Panc1 (cell line): ENCODE measurements around the gene ASPHD2. TPM values are rescaled to one million over a fixed set of nuclear protein-coding genes. Genes with fewer than 3 reads are reported as not detected.

Source experiments
- ATAC-seq: fragments of 200-7000 bp; cut with Tn5 transposase; 2 replicates; pipeline ENCODE4 v1.9.1; 2020; ENCODE audit warnings: mild to moderate bottlenecking, moderate library complexity
- BruUV-seq: library from RNA; stranded (reverse); fragments of 400-500 nt; replicated peaks from 2 replicates; lab custom pipeline; 2021; lab: Mats Ljungman, UMichigan
- CTCF ChIA-PET: fragments of 300-600 bp; sonication (Branson Sonifier 250); formaldehyde crosslinking; loops from one replicate; lab custom pipeline; 2022; ENCODE audit warnings: antibody characterized with exemption; lab: Charles Lee
- POLR2A ChIA-PET: fragments of 300-600 bp; sonication (Branson Sonifier 250); formaldehyde crosslinking; loops from one replicate; lab custom pipeline; 2022; ENCODE audit warnings: antibody characterized with exemption; lab: Charles Lee
- DNase-seq: peaks from one replicate; pipeline ENCODE4 v3.0.0-alpha.2; 2010; ENCODE audit warnings: low read depth, low spot score
- H3K27ac ChIP-seq: 2 replicates; pipeline ENCODE4 v1.5.1; 2011; ENCODE audit warnings: mild to moderate bottlenecking, low read length, inconsistent platforms
- H3K27me3 ChIP-seq: fragments of 200-500 bp; sonication (Bioruptor generic); 2 replicates; pipeline ENCODE4 v1.6.0; 2014; ENCODE audit warnings: low read length, inconsistent platforms; ENCODE audit not compliant: control insufficient read depth, insufficient read depth
- H3K36me3 ChIP-seq: fragments of 200-500 bp; sonication (Bioruptor generic); 2 replicates; pipeline ENCODE4 v1.5.1; 2014; ENCODE audit warnings: inconsistent platforms, mild to moderate bottlenecking, low read length, moderate library complexity; ENCODE audit not compliant: control insufficient read depth, insufficient read depth
- H3K4me1 ChIP-seq: 2 replicates; pipeline ENCODE4 v1.5.1; 2011; ENCODE audit warnings: inconsistent platforms, mild to moderate bottlenecking, low read length, moderate library complexity; ENCODE audit not compliant: control insufficient read depth, insufficient read depth
- H3K4me3 ChIP-seq, 2 experiments: 2 replicates each; pipeline ENCODE4 v1.5.1; 2011 to 2012; ENCODE audit warnings: low read depth in 2 of 2, low read length in 2 of 2, mild to moderate bottlenecking in 2 of 2, inconsistent platforms in 1 of 2, moderate library complexity in 1 of 2
- H3K9me3 ChIP-seq: fragments of 200-500 bp; sonication (Bioruptor generic); 2 replicates; pipeline ENCODE4 v1.5.1; 2014; ENCODE audit warnings: low read depth, mild to moderate bottlenecking, inconsistent platforms, low read length, moderate library complexity; ENCODE audit not compliant: control insufficient read depth, insufficient read depth
- CTCF ChIP-seq: fragments of 450-650 bp; IDR thresholded peaks from 2 replicates; pipeline ENCODE4 v1.5.1; 2017; ENCODE audit warnings: mild to moderate bottlenecking
- POLR2AphosphoS5 ChIP-seq: IDR thresholded peaks from 2 replicates; pipeline ENCODE4 v1.6.1; 2012; ENCODE audit warnings: mild to moderate bottlenecking, low read depth, low read length, moderate library complexity
- REST ChIP-seq, 2 experiments: IDR thresholded peaks; 2 replicates each; pipeline ENCODE4 v1.6.1; 2011 to 2012; ENCODE audit warnings: low read depth in 2 of 2, control low read depth in 1 of 2, low read length in 1 of 2, mild to moderate bottlenecking in 1 of 2, moderate library complexity in 1 of 2; ENCODE audit not compliant: insufficient read depth in 1 of 2
- SIN3A ChIP-seq: IDR thresholded peaks from 2 replicates; pipeline ENCODE4 v1.6.1; 2012; ENCODE audit warnings: low read depth, mild to moderate bottlenecking, low read length, moderate library complexity, borderline replicate concordance; ENCODE audit not compliant: insufficient read depth
- TCF7L2 ChIP-seq: IDR thresholded peaks from 2 replicates; pipeline ENCODE4 v1.6.1; 2011; ENCODE audit warnings: mild to moderate bottlenecking, low read depth, low read length, inconsistent platforms
- in situ Hi-C: cut with HindIII; loops from 2 replicates; pipeline ENCODE4 v1.10.0; 2016; ENCODE audit warnings: low sequenced_read_pairs, low pct_unique_long_range_greater_than_20kb
- intact Hi-C: fragments of 100-400 bp; cut with micrococcal nuclease; formaldehyde crosslinking; loops from one replicate; pipeline ENCODE4 v1.10.0; 2022; ENCODE audit not compliant: unreplicated experiment
- total RNA-seq: library from RNA; stranded (reverse); gene quantifications from one replicate; pipeline ENCODE4 v1.2.1, GENCODE V29; 2021; ENCODE audit not compliant: unreplicated experiment

The ASPHD2 gene
- total RNA-seq, 1 experiment from 2014 or later: 0.15 TPM

GRCh38 chr22:26404851-26405421 lies 24.1 kb upstream of the ASPHD2 start:
- Histone ChIP-seq H3K27me3 (no peaks in the 10 kb centered on the region), H3K9me3 (no peaks in the 10 kb centered on the region), H3K27ac (no peak overlapping the region), H3K4me3 (no peak overlapping the region), H3K4me1 (no peaks in the 10 kb centered on the region), H3K36me3 (no peaks in the 10 kb centered on the region)
- no peak for TF ChIP-seq REST (IDR thresholded peaks at IDR 0.05; ENCODE audit: insufficient read depth in 1 of 2, low read depth in 2 of 2, low read length in 1 of 2)
- TF ChIP-seq CTCF: no peak
- TF ChIP-seq TCF7L2: no peak
- no peak for TF ChIP-seq POLR2AphosphoS5
- no peak for TF ChIP-seq SIN3A
- no peak for ATAC-seq
- in situ Hi-C loops (no loop called here), intact Hi-C loops (loop anchor here (5.0 kb wide), 1 partner anchor 57 kb away; no protein-coding TSS in a partner anchor)
- POLR2A ChIA-PET: no interaction called here
- CTCF ChIA-PET: no interaction called here
- DNase-seq: no peak
- no TSS peak for BruUV-seq

- BruUV-seq: no TSS peak
- in situ Hi-C loops: no loop called here
- ATAC-seq: no peak
Measured at GRCh38 chr22:26406118-26406517, 22.9 kb upstream of the ASPHD2 start.

More at GRCh38 chr22:26406118-26406517, 22.9 kb upstream of the ASPHD2 start:
- no peaks in the 10 kb centered on the region for H3K9me3 ChIP-seq
- H3K27ac ChIP-seq: no peak overlapping the region
- H3K27me3 ChIP-seq: 0 out of 2 replicates have a peak, but pooled peaks cover 6% of the 10 kb centered on the region
- POLR2A ChIA-PET: no interaction called here
- TF ChIP-seq CTCF: no peak
- no peak for TF ChIP-seq SIN3A
- no peak for TF ChIP-seq REST (IDR thresholded peaks at IDR 0.05; ENCODE audit: insufficient read depth in 1 of 2, low read depth in 2 of 2, low read length in 1 of 2)
- TF ChIP-seq TCF7L2: no peak
- TF ChIP-seq POLR2AphosphoS5: no peak
- H3K4me3 ChIP-seq: no peak overlapping the region
- intact Hi-C loops: no loop called here
- H3K36me3 ChIP-seq: no peaks in the 10 kb centered on the region
- no peaks in the 10 kb centered on the region for H3K4me1 ChIP-seq
- no peak for DNase-seq
- CTCF ChIA-PET: no interaction called here
